HG03097 (cell line): Measurements from ENCODE around the gene RBMS3.

ENCODE experiments used
- ATAC-seq: cut with Tn5 transposase; IDR thresholded peaks from one replicate; pipeline ENCODE4 v1.9.1; 2021; ENCODE audit not compliant: unreplicated experiment, low FRiP score

RBMS3 gene

DNA sequence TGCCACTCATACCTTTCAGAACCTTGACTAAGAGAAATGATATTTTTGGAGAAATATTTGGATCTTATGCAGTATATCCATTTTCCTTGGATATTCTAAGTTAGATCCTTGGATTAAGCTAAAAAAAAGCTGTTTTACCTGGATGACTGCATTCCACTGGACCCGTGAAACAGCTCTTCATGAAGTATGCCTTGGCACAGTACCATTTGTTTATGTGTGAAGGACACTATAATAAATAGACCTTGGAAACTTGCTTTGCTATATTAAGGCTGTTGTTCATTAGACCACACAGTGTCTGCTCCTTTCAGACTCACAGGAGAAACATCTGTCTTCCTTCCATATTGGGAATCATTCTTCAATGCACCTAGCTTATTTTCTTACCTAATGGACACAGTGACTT, 674.5 kb downstream of the RBMS3 start:
- no peak for ATAC-seq

DNA sequence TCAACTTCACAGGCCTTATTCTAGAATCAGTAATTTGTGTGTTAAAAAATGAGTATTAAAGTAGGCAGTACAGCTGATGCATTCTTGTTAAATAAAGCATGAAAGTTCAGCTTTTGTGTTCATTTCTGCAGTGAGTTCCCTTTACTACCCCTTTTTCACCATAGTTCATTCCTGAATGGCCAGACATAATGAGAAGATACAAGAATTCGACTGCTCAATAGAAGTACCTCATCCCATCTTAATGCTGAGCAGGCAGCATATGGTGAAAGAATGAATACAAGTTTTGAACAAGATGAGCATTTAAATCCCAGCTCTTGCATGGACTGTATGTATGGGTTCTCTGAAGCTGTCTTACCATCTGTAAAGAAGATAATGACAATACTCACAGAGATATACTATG, 677.9 kb downstream of the RBMS3 start:
- no peak for ATAC-seq

DNA sequence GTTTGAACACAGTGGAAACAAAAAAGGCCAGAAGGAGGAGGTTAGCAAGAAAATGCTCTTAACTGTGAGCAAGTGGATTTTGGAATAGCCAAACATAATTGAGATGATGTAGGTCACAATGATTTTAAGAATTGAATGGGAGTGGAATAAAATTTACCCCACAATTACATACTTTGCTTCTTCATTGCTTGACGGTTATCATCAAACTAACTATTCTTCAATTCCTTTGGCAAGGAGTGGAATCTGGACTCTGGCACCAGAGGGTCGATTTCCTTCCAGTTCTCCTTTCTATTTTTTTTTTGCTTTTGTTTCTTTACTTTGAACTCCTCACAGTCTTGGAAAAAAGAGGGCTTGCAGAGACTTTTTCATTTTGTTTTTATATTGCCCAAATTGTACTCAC, 691.0 kb downstream of the RBMS3 start:
- no peak for ATAC-seq

DNA sequence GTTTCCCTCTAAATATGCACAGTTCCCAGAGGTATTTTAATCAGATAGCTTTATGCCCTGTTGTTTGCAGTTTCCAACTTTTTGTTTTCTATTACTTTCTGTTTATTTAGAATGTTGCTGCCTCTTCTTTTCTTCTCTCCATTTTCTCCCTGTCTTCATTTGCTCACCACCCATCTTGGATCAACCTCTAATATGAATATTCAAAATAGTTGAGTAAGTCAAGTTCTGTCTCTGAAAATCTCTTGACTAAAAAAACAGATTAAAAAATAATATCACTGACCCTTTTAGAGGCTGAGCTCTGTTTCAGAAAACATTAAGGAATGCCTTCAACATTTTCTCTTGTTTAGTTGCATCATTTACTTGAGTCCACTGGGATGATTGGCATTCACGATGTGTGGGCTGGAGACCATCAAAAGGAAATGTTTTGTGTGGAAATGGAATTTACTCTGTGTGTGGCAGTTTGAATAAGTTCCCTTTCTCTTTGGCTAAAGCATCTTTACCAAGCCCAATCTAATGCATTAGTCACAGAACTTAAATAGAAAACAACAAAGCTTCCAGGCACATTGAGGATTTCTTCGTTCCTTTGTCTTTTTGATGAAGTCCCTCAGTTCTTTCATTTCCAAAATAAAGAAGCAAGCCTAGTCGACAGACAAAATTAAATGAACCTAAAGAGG, 691.6 kb downstream of the RBMS3 start:
- ATAC-seq: no peak

DNA sequence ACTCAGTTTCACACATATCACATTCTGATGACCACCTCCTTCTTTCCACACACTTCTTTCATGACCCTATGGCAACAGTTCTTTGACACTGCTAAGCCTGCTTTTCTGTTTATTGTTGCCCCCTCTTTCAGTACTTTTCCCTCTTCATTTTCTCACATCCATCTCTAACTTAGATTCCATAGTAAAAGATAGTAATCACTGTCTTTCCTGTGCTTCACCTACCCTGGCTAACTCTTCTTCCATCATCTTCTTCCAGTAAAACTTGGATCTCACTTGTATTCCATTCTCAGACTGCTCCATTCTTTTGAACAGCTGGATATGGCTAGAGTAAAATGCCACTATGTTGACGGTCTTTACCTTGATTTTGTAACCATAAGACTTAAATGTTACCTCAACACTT, 692.9 kb downstream of the RBMS3 start:
- ATAC-seq: no peak

DNA sequence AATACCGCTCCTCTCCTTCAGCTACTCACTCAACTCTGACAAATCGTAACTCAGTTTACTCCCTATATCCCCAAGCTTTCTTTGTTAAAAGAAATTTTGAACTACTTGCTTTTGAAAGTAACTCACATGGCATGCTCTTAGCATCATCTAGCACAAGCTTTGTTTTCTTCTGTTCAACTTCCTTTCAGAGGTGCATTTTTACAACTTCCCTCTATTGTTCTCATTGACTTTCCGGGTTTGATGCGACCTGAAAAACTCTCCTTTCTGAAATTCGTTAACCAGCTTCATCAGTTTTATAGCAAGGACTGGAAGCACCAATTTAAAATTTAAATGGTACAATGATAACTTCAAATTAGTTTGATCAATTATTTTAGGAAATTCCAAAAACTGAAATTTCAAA, 696.0 kb downstream of the RBMS3 start:
- no peak for ATAC-seq

DNA sequence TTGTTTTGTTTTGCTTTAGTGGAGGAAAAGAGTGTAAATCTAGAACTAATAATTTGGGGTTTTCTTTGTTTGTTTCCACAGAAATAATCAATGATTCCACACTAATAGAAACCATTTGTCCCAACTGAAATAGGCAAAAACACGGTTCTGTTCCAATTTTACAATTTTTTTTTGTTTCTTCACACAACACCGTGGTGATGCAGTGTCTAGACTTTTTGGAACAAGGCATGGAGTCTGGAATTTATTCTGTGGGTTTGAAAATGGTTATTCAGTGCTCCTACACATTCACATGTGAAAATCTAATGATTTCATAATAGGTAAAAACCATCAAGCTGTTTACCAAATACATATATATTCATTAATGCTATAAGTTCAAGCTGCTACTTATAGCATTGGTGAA, 696.5 kb downstream of the RBMS3 start:
- no peak for ATAC-seq

DNA sequence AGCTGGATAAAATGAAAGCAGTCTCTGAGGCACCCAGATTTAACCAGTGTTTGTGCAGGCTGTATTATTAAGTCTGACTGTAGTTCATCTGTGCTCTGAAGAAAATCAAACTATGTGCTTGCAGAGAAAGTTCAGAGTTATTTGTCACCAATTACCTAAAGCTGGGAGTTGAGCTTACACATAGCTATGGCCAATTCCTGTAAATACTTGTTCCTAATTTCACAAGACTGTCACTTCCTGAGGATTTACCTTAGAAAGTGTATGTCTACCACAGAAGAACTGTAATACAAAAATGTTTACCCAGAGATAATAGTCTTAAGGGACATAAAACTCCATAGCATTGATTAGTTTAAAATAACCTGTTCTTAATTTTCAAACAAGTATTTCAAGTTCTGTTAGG, 697.2 kb downstream of the RBMS3 start:
- ATAC-seq: no peak

DNA sequence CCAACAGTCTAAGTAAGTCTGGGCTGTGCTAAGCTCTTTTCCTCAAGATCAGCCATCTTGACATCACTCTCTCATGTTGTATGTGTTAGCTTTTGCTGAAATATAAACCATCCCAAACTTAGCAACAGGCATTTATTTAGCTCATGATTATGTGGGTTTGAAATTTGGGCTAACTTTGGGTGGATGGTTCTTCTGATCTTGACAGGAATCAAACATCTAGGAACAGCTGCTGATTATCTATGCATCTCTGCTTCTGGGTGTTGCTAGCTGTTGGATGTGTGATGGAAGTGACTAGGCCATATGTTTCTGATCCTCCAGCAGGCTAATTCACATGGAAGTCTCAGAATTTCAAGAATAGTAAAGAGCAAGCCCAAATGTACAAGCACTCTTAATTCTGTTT, 710.3 kb downstream of the RBMS3 start:
- no peak for ATAC-seq

DNA sequence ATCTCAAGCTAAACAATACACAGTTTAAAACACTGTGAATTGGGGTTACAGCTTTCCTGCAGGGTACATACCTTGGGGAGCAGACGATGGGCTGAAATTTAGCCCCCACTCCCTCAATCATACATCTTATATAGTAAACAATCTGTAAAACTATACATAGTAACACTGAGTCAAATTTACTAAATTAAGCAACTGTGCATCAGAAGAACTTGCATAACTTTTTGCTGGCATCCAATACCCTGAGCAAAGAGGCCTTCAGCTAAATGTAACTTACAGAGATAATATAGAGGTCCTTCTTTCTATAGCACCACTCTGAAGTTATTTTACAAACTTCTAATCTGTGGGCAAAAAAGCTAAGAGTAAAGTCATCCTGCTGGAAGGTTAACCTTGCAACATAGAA, 721.9 kb downstream of the RBMS3 start:
- no peak for ATAC-seq

DNA sequence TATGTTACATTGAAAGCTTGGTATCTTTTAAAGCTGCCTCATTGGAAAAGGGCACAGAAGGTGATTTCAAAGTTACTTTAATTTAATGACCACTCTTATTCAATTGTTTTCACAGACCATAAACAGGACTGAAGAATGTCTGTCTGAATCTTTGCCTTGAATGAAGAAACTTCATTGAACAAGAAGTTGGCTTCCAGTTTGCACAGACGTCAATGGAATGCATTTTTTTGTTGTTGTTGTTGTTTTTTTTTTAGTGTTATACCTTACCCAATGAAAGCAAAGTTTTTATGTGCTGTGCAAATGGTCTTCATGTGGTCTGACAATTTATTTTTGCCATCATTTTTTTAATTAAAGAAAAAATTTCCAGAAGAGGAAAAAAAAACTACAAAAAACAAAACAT, 722.9 kb downstream of the RBMS3 start:
- no peak for ATAC-seq

DNA sequence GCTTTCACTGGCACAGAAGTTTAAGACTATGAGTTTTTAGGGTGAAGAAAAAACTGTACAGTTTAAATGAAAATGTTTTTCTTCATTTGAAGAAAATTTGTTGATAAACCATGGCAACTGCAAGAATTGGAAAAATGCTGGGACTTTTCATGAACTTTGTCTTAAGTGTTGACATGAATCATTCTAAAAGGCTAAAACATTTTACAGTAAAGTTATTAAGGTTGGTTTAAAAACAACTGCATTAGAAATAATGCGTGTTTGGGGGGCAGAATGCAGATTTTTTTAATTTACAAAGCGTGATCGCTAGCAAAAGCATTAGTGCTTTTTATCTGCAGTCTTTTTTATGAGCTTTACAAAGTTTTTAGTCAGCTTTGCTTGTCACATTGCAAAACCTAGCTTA, 723.6 kb downstream of the RBMS3 start:
- no peak for ATAC-seq

DNA sequence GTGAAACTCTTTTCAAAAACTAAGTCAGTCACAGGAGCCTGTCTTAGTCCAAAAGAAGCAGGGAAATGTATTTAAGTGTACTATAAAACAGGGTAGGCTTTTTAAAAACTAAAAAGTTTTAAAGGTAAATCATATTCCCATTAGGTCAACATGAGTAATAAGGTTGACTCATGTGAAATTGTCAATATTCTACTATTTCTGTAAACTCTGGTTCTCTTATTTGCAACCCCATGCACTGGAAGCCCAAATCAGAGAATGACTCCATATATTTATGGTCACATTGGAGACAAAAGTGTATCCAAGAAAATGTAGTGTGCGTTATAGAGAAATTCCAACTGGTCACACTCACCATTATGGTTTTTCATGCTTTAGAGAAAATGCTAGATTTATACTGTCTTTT, 725.2 kb downstream of the RBMS3 start:
- ATAC-seq: no peak

DNA sequence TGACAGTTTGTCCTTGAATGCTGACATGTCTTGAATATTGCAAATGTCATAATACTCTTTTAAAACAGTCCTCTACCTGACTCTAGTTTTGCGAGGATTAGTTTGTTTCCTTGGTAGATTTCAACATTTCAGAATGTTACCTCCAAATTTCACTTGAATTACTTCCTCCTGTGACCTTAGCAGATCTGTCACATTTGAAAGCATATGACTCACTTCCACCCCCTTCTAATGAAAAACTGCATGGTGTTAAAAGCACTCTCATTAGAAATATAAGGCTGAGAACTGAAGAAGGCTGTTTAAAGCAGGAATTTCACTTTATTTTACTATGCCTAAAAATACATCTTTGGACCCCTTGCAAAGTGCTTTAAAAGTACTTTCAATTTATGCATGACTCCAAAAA, 726.8 kb downstream of the RBMS3 start:
- no peak for ATAC-seq

DNA sequence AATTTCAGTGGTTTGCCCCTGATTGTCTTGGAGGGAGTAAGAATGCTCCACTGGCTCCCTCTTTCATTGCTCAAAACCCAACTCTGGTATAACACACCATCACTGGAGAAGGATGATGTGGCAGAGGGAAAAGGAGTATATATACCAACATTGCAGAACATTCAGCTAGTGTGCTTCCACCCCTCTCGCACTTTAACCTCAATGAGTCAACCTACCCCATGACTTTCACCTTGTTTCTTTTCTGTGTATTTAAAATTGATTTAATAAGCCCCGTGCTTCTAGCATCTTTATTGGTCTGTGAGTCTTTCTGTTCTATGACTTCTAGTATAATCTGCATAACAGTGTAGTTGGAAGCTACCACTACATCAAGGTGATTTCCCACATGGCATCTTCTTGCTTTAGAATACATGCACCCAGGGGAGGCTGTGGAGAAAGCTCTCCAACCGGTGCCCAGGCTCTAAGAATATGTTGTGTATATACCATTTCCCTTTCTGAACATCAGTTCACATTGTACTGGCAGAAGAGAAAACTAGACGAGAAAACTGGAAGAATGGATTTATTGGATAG, 730.4 kb downstream of the RBMS3 start:
- no peak for ATAC-seq

DNA sequence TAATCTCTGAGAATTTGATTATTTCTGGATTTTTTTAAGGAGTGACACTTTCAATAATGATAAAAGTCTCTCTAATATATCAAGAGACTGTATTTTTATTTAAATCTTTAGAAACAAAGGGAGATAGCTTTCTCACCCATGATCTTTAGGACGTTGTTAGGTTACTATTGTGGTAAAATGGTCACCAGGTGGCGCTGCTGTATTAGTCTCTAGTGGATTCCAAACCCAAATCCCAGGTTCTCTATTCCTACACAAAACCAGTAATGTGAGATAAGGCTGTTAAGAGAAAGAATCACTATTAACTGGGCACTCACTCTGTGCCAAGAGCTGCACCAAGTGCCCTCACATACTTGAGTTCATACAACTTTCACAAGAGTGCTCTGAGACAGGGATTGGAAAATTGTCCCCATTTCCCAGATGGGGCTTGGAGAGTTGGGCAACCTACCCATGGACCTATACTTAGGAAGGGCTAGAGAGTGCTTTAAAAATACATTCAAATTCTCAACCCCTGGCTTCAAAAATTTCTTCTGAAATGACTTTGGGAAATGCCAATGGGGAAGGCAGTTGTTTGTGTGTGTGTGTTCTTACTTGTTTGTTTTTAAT, 732.2 kb downstream of the RBMS3 start:
- no peak for ATAC-seq

DNA sequence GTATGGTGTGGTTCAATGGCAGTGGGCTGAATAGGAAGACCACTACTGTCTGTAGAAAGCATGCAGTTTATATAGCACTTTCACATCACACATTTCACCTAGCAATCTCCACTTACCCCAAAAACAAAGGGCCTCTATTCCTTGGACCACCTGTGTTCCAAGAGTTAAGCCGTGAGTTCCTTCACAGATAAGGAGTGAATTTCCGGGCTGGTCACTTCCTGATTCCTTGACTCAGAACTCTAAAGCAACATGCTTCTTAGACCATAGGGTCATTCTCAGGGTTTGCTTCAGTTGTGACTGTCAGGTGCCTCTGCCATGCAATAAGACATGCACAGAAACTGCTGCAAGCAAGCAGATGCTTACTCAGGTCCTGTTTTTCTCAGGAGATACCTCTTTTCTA, 737.0 kb downstream of the RBMS3 start:
- ATAC-seq: no peak

DNA sequence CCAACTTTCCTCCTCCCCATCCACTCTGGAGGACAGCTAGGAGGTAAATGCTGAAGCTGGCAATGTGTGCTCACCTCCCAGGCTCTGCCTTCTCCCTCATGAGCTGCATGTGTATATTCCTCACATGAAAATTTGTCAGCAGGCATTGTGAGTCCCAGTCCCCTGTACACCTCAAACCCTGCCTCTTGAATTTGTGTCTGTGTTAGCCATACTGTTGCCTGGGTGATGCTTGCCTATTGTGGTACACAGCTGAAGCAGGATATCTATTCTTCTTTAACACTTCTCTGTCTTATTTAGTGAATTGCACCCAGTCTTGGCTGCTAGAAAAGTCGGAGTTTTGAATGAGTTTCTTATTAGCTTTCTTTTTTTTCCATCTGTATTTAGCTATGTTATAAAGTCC, 739.5 kb downstream of the RBMS3 start:
- ATAC-seq: no peak

DNA sequence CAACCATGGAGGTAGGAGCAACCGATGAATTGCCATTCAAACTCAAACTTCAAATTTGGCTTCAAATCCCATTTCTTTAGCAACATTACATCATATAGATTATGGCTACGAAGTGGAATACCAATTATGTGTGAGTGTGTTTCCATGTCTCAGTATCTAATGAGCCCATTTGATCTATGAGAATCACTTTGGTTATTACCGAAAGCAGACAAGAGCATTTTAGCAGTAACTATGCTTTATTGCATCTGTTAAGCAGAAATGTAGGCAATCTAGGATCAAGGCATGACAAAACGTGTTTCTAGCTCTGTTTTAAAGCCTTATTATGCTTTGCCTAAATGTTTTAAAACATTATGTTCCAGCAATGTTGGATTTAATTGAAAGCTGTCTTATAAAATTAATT, 743.6 kb downstream of the RBMS3 start:
- ATAC-seq: no peak

DNA sequence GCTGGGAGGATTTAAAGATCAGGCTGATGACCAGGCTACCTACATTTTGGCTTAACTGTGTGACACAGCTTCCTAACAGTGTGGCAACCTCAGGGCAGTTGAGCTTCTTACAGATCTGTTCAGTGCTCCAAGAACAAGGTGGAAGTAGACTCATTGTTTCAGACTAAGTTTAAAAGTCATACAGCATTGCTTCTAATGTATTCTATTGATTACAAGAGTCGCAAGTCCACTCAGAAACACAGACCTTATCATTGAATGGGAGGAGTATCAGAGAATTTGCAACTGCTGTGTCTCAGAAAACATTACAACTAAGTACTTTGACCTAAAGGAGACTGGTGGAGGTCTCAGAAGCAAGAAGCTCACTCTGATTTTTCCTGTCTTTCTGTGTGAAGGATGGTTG, 746.0 kb downstream of the RBMS3 start:
- no peak for ATAC-seq

DNA sequence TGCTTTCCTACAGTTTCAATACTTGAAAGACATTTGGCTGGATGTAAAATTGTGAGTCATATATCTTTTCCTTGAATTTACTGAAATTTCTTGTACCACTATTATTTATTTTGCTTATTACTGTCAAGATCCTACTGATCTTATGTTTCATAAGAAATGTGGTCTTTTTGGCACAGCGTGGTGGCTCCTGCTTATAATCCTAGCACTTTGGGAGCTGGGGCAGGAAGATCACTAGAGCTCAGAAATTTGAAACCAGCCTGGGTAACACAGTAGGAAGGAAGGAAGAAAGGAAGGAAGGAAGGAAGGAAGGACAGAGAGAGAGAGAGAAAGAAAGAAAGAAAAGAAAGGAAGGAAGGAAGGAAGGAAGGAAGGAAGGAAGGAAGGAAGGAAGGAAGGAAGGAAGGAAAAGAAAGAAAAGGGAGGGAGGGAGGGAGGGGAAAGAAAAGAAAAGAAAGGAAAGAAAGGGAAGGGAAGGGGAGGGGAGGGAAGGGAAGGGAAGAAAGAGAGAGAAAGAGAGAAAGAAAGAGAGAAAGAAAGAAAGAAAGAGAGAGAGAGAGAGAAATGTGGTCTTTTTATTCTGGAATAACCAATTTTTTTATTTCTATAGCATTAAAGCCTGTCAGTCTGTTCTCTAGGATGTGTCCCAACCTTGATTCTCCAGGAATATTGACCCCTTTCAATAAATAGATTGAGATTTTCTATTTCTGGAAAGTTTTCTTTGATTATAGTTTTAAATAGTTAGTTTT, 753.5 kb downstream of the RBMS3 start:
- ATAC-seq: no peak
